ENCODE results near the gene TMEM26.

TMEM26 gene

DNA sequence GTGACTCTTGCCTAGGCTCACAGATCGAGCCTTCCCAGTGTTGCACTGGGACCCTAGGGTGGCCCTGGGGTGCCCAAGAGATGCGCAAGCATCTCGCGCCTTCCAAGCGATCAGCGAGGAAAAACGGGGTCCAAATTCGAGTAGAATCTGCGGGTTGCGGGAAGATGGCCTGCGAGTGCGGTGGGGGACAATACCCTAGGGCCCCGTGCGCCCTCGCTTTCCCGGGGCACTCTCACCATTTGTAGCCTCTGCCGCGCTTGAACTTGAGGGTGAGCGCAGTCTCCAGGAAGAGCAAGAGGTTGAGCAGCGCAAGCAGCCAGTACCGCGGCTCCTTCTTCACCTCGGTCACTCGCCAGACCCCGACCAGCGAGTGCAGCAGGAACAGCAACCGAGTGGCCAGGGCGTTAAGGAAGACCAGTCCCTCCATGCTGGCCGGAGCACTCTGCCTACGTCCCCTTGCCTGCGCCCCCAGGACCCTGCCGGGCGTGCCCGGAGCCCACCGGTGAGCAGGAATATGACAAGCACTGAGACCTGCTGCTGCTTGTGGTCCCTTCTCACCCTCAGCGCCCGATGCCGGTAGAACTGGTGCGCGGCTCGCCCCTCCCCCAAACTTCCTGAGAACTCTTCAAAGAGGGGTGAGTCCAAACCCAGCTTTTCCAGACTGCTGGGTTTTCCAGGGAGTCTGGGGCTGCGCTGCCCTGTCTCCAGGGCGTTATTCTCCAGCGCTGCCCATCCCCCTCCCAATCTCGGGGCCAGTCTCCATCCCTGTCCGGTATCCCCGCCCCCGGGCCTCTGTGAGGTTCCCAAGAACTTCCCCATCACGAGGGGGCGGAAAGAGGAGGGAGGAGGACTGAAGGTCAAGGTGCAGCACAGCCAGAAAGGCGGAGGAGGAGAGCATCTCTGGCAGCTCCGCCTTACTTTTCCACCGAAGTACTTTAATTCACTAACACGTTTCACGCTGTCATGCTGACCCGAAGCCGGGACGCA is at the start of gene TMEM26:
Gene TMEM26 (minus strand): TSS at position 727 of the 987 bp plus-strand sequence. CDS start 300 bp downstream, at position 427.
- Histone ChIP-seq H3K4me1 (ENCODE audit: control insufficient read depth, insufficient read depth, low read length) (peaks cover 22% of the 10 kb centered on the region), H3K36me3 (ENCODE audit: control insufficient read depth, insufficient read depth, low read length, severe bottlenecking) (no peaks in the 10 kb centered on the region), H3K4me3 (ENCODE audit: low read length) (peak within 1 kb of the TSS; percentile 80), H3K9ac (ENCODE audit: low read length) (no peak within 1 kb of the TSS), H3K9me3 (ENCODE audit: control insufficient read depth, low read length) (no peaks in the 10 kb centered on the region), H3K27me3 (replicated peaks; ENCODE audit: control insufficient read depth, insufficient read depth, low read length) (peaks cover 19% of the 10 kb centered on the region)
- peak; percentile 42 for DNase-seq (ENCODE audit: low read depth)

DNA sequence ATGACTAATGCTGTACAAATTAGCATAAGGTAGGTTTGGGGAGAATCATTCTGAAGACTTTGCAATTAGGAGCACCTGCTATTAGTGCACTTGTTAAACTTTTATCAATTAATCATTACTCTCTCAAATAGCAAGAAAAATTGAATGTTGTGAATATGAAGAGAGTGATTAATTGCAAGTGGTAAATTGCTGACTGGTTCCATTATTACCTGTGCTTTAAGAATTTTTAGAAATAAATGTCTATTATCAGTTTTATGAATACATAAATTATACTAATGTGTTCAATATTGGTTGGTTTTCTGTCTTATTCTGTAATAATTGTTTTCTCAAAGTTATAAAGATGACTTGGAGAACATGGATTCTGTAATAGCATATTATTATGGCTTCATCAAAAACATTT is 47.3 kb upstream of the TMEM26 start:
- no peaks in the 10 kb centered on the region for H3K27me3 ChIP-seq (replicated peaks; ENCODE audit: control insufficient read depth, insufficient read depth, low read length)

DNA sequence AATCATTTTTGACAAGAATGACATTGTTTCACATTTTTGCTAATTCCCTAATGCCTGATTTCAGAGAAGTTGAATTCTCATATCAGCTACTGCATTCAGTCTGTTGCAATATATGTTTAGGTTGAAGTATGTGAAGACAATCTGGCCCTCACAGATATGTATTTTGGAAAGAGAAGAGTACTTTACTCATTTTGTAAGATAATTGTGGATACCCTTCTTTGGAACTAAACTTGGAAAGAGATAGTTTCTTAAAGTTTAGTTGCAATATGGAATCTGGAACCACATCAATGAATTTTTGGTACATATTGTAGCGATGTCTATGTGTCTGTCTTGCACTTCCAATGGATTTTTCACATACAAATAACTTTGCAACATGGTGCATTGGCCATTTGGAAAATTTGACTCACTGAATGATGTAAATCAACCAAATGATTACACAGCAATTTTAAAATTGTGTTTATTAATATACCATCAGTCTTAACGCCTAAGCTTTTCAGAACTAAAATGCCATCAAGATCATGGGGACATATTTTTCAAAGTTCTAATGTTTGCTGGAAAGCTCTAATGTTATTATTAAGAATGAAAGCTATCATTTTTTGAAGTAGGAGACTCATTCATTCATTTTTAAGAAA is 39.3 kb upstream of the TMEM26 start:
- no peak overlapping the region for H3K9ac ChIP-seq (ENCODE audit: low read length)
- no peak overlapping the region for H3K4me3 ChIP-seq (ENCODE audit: low read length)
- H3K4me1 ChIP-seq (ENCODE audit: control insufficient read depth, insufficient read depth, low read length) = peaks cover 1% of the 10 kb centered on the region
- no peaks in the 10 kb centered on the region for H3K9me3 ChIP-seq (ENCODE audit: control insufficient read depth, low read length)
- no peaks in the 10 kb centered on the region for H3K36me3 ChIP-seq (ENCODE audit: control insufficient read depth, insufficient read depth, low read length, severe bottlenecking)
- no peak for DNase-seq (ENCODE audit: low read depth)
- no peaks in the 10 kb centered on the region for H3K27me3 ChIP-seq (replicated peaks; ENCODE audit: control insufficient read depth, insufficient read depth, low read length)

More for the DNA sequence above, 47.3 kb upstream of the TMEM26 start:
- no peak for DNase-seq (ENCODE audit: low read depth)
- Histone ChIP-seq H3K4me3 (ENCODE audit: low read length) (no peak overlapping the region), H3K9ac (ENCODE audit: low read length) (no peak overlapping the region), H3K4me1 (ENCODE audit: control insufficient read depth, insufficient read depth, low read length) (no peaks in the 10 kb centered on the region), H3K9me3 (ENCODE audit: control insufficient read depth, low read length) (no peaks in the 10 kb centered on the region), H3K36me3 (ENCODE audit: control insufficient read depth, insufficient read depth, low read length, severe bottlenecking) (no peaks in the 10 kb centered on the region)

DNA sequence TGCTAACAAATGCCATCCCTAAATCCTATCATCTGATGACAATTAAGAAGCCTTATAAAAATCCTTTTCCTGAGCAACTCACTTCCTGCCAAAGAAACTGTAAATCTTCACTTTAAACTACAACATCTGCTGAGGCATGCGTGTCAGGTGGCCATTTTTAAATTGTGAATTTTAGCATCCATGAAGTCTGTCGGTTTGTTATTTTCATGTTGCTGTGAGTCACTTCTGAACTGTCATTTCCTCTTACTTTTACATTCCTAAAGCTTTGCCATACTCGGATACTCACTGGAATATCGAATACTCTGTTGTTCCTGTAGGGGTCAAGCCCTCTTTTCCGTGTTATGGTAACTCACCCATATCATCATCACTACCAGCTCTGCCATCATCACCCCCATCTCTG is 34.3 kb upstream of the TMEM26 start:
- peaks cover 13% of the 10 kb centered on the region for H3K4me1 ChIP-seq (ENCODE audit: control insufficient read depth, insufficient read depth, low read length)
- peak; percentile 43 for DNase-seq (ENCODE audit: low read depth)
- H3K36me3 ChIP-seq (ENCODE audit: control insufficient read depth, insufficient read depth, low read length, severe bottlenecking) = no peaks in the 10 kb centered on the region
- H3K4me3 ChIP-seq (ENCODE audit: low read length) = no peak overlapping the region
- no peak overlapping the region for H3K9ac ChIP-seq (ENCODE audit: low read length)
- no peaks in the 10 kb centered on the region for H3K27me3 ChIP-seq (replicated peaks; ENCODE audit: control insufficient read depth, insufficient read depth, low read length)
- no peaks in the 10 kb centered on the region for H3K9me3 ChIP-seq (ENCODE audit: control insufficient read depth, low read length)

DNA sequence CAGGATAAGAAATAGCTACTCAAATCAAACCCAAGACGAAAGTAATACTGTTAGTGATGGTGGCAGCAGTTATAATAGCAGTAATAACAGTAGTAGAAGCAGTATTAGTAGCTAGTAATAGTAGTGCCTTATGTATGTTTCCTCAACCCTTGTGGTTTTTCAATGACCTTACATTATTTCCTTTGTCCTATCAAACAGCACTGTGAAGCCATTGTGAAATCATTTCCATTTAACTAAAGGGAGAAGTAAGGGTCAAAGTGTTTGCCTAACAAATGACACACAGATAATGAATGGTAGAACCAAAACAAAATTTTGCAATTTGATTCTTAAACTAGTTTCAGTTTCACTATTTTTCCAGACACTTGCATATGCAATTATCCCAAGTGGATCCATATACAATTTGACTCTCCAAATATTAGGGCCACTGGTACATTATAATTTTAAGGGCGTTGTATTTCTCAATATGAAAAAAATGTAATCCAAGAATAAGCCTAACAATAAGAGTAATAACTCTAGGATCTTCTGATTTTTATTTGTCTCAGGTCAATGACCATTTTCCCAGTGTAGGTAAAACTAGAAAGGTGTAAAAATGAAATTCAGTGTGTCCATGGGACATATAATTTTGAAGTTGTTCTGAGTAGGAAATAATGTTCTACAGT is 33.7 kb upstream of the TMEM26 start:
- Histone ChIP-seq H3K4me3 (ENCODE audit: low read length) (no peak overlapping the region), H3K4me1 (ENCODE audit: control insufficient read depth, insufficient read depth, low read length) (peaks cover 13% of the 10 kb centered on the region), H3K36me3 (ENCODE audit: control insufficient read depth, insufficient read depth, low read length, severe bottlenecking) (no peaks in the 10 kb centered on the region), H3K9ac (ENCODE audit: low read length) (no peak overlapping the region), H3K9me3 (ENCODE audit: control insufficient read depth, low read length) (no peaks in the 10 kb centered on the region), H3K27me3 (replicated peaks; ENCODE audit: control insufficient read depth, insufficient read depth, low read length) (no peaks in the 10 kb centered on the region)
- peak; percentile 72 for DNase-seq (ENCODE audit: low read depth)

DNA sequence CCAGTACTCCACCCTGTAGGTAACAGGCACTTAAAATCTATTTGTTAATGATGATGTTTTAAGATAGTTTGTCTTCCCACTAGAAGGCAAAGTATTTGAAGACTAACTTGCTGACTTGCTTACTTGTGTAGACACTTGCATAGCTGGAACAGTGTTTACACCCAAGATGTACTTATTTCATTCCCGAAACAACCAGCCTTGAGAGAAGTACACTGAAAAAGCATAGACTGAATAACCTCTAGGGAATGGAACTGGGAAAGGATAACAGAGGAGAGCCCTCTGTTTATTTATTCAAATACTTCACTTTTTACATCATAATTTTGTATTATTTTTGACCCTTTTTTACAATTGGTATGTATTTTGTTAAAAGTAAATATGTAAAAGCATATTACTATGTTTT is 33.1 kb upstream of the TMEM26 start:
- Histone ChIP-seq H3K4me1 (ENCODE audit: control insufficient read depth, insufficient read depth, low read length) (peaks cover 13% of the 10 kb centered on the region), H3K4me3 (ENCODE audit: low read length) (no peak overlapping the region), H3K27me3 (replicated peaks; ENCODE audit: control insufficient read depth, insufficient read depth, low read length) (no peaks in the 10 kb centered on the region), H3K9me3 (ENCODE audit: control insufficient read depth, low read length) (no peaks in the 10 kb centered on the region), H3K36me3 (ENCODE audit: control insufficient read depth, insufficient read depth, low read length, severe bottlenecking) (no peaks in the 10 kb centered on the region), H3K9ac (ENCODE audit: low read length) (no peak overlapping the region)
- peak; percentile 59 for DNase-seq (ENCODE audit: low read depth)

DNA sequence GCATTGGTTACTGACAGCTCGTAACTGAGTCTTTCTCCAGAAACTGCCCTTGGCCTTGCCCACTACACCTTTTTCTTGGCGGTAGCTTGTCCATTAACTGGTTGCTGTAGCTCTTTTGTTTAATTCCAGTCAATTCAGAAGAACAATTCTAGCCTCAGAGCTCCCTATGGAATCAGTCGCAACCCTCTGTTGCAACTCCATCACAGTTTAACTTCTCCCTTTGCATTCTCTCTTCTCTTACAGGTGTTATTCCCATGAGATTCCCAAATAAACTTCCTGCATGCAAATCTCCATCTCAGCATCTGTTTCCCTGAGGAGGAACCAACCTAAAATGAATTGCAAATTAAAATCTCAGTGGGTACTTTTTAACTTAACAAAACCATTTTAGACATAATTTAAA is 28.4 kb upstream of the TMEM26 start:
- Histone ChIP-seq H3K9me3 (ENCODE audit: control insufficient read depth, low read length) (no peaks in the 10 kb centered on the region), H3K9ac (ENCODE audit: low read length) (no peak overlapping the region), H3K4me3 (ENCODE audit: low read length) (no peak overlapping the region), H3K4me1 (ENCODE audit: control insufficient read depth, insufficient read depth, low read length) (peaks cover 6% of the 10 kb centered on the region), H3K27me3 (replicated peaks; ENCODE audit: control insufficient read depth, insufficient read depth, low read length) (no peaks in the 10 kb centered on the region), H3K36me3 (ENCODE audit: control insufficient read depth, insufficient read depth, low read length, severe bottlenecking) (no peaks in the 10 kb centered on the region)
- no peak for DNase-seq (ENCODE audit: low read depth)

DNA sequence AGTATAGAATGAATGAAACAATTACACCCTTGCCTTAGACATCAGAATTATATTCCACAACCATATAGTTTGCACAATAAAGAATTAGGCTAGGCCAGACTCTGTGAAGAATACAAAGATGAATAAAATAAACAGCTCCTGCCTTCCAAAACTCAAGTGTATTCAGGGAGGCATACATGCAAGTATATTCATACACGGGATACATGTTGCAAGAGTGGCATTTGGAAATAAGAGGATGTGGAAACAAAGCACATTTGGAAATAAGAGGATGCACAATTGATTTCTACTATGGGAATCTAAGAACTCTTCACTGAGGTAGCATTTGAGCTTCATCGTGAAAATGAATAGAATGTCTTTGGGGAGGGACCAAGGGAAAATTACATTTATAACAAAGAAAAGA is 27.0 kb upstream of the TMEM26 start:
- Histone ChIP-seq H3K9ac (ENCODE audit: low read length) (no peak overlapping the region), H3K9me3 (ENCODE audit: control insufficient read depth, low read length) (no peaks in the 10 kb centered on the region), H3K4me3 (ENCODE audit: low read length) (no peak overlapping the region), H3K27me3 (replicated peaks; ENCODE audit: control insufficient read depth, insufficient read depth, low read length) (no peaks in the 10 kb centered on the region), H3K36me3 (ENCODE audit: control insufficient read depth, insufficient read depth, low read length, severe bottlenecking) (no peaks in the 10 kb centered on the region), H3K4me1 (ENCODE audit: control insufficient read depth, insufficient read depth, low read length) (peaks cover 2% of the 10 kb centered on the region)
- DNase-seq (ENCODE audit: low read depth) = peak; percentile 33

DNA sequence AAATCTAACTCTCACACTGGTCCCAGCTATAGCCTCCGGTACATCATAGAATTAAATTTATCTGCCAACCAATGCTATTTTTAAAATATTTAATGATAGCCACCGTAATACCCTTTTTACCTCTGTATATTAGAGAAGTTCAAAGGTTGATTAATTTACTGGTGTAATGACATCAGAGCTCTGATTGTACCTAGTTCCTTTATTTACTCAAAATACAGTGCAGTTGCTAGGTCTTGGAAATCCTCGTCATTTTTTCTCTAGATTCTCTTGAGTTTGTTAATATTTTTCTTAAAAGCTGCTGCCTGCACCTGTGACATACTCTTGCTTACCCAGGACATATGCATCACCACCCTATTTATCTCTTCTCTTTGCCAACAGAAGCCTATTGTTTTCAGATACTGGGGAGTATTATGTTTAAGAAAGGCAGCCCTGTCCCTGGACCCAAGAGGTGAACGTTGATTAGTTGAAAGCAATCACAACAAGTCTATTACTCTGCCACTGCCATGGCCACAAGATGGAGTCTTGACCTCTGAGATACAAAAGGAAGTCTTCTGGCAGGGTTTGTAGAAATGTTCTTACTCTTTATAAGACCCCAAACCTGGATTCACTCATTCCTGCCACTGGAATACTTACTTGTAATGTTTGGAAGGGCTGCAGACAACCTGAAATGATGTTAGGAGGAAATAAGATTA is 25.6 kb upstream of the TMEM26 start:
- H3K27me3 ChIP-seq (replicated peaks; ENCODE audit: control insufficient read depth, insufficient read depth, low read length) = no peaks in the 10 kb centered on the region
- no peaks in the 10 kb centered on the region for H3K36me3 ChIP-seq (ENCODE audit: control insufficient read depth, insufficient read depth, low read length, severe bottlenecking)
- H3K9me3 ChIP-seq (ENCODE audit: control insufficient read depth, low read length) = no peaks in the 10 kb centered on the region
- H3K9ac ChIP-seq (ENCODE audit: low read length) = no peak overlapping the region
- no peak for DNase-seq (ENCODE audit: low read depth)
- H3K4me3 ChIP-seq (ENCODE audit: low read length) = no peak overlapping the region
- H3K4me1 ChIP-seq (ENCODE audit: control insufficient read depth, insufficient read depth, low read length) = peaks cover 2% of the 10 kb centered on the region

DNA sequence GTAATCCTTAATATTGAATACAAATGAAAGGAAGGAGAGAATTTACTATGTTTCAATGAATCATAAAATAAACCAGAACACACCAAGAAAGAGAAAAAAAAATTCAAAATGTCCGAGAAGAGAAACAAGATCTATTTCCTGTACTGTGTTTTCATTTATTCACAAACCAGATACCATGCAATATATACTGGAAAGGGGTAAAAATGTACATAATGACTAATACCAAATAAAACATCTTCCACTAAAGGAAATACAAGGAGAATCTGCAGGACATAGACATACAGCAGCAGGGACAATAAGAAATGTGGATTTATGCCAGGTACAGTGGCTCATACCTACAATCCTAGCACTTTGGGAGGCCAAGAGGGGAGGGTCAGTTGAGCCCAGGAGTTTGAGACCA is 24.3 kb upstream of the TMEM26 start:
- Histone ChIP-seq H3K36me3 (ENCODE audit: control insufficient read depth, insufficient read depth, low read length, severe bottlenecking) (no peaks in the 10 kb centered on the region), H3K4me1 (ENCODE audit: control insufficient read depth, insufficient read depth, low read length) (peaks cover 2% of the 10 kb centered on the region), H3K27me3 (replicated peaks; ENCODE audit: control insufficient read depth, insufficient read depth, low read length) (no peaks in the 10 kb centered on the region), H3K4me3 (ENCODE audit: low read length) (no peak overlapping the region), H3K9me3 (ENCODE audit: control insufficient read depth, low read length) (no peaks in the 10 kb centered on the region), H3K9ac (ENCODE audit: low read length) (no peak overlapping the region)
- no peak for DNase-seq (ENCODE audit: low read depth)

DNA sequence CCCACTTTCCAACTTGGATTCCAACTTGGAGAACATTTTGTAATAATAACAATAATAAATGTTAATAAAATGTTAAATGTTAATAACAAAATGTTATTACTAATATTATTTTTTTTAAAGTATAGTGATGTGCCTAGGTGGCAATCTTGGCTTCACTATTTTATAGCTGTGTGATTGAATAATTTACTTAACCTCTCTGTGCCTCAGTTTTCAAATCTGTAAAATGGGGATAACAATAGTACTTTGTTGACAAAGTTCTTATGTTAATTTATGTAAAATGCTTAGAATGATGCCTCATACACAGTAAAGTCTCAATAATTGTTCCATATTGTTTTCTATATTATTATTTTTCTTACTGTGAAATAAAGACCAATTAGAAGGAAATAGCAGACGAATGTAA is 23.3 kb upstream of the TMEM26 start:
- Histone ChIP-seq H3K4me1 (ENCODE audit: control insufficient read depth, insufficient read depth, low read length) (peaks cover 2% of the 10 kb centered on the region), H3K9me3 (ENCODE audit: control insufficient read depth, low read length) (no peaks in the 10 kb centered on the region), H3K9ac (ENCODE audit: low read length) (no peak overlapping the region), H3K4me3 (ENCODE audit: low read length) (no peak overlapping the region), H3K36me3 (ENCODE audit: control insufficient read depth, insufficient read depth, low read length, severe bottlenecking) (no peaks in the 10 kb centered on the region), H3K27me3 (replicated peaks; ENCODE audit: control insufficient read depth, insufficient read depth, low read length) (no peaks in the 10 kb centered on the region)
- no peak for DNase-seq (ENCODE audit: low read depth)

Data from adipocyte (in vitro differentiated cells).